Activated CD8-positive, alpha-beta memory T cell treated with anti-CD3 and anti-CD28 coated beads for 36 hours (primary cell): ENCODE measurements around the gene TEPSIN. TPM values are rescaled to one million over a fixed set of nuclear protein-coding genes. Genes with fewer than 3 reads are reported as not detected.
"Not testable (repeated sequence)": the region's sequence is repeated elsewhere in the genome, so short reads cannot be mapped to it uniquely, and the experiment has no call there.

Experiments
- CTCF ChIA-PET: fragments of 350-600 bp; sonication (Branson Sonifier 250); formaldehyde crosslinking; loops from one replicate; lab custom pipeline; 2021; ENCODE audit warnings: antibody characterized with exemption; lab: Charles Lee
- POLR2A ChIA-PET: fragments of 350-600 bp; sonication (Branson Sonifier 250); formaldehyde crosslinking; loops from one replicate; lab custom pipeline; 2021; ENCODE audit warnings: antibody characterized with exemption; lab: Charles Lee
- total RNA-seq, 2 experiments: library from RNA; stranded (reverse); gene quantifications; one replicate each; pipeline ENCODE4 v1.2.3, GENCODE V29; 2021

TEPSIN gene
- total RNA-seq, 2 experiments from 2014 or later, result 30.2 to 36.0 TPM

DNA sequence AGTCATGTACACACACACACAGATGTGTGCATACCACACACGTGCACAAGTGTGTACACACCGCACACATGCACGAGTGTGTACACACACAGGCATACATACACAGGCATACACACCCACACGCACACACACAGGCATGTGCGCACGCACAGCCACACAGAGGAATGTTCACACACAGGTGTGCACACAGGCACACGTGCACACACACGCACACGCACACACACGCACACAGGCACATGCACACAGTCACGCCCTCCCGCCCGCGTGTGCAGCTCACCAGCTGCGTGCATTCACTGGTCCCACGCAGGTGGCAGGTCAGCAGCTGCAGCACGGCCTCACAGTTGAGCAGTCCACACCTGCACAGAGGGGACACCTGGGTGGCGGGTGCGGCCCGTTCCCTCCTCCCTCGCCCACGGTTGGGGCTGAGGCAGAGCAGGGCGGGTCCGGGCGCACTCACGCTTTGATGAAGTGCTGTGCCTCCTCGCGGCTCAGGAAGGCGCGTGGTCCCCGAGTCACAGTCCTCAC, 7.7 kb downstream of the TEPSIN start:
- CTCF ChIA-PET, result no interaction called here

DNA sequence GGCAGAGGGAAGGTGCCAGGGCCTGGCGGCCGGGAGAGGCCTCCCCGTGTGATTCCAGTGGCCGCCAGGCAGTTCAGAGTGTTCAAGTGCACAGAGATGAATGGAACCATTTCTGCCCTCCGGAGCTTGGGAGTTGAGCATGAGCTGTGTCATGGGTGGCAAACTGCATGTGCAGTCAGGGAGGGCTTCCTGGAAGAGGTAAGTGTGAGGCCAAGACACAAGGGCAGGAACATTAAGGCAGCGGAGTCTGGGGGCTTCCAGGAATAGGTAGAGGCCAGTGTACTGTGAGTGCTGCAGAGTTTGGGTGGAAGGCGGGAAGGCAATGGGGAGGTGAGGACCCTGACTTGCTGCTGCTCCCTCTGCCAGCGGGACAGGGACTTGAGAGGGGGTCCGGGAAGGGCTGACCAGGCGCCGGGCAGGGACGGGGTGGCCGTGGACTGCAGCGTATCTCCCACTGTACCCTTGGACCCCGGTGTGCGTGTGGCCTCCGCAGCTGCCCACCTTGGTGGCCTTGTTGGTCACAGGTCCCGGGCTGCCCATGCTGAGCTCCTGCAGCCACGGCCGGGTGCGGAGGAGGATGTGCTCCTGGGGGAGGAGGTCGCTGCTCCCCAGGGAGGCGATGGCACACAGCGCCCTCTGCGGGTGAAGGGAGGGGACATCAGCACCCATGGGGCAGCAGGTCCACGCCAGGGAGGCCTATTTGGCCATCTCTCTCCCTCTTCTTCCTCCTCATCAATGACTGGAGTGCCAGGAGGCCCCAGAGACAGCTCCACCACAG, 8.6 kb downstream of the TEPSIN start:
- ChIA-PET POLR2A (no interaction called here), CTCF (no interaction called here)

More for the DNA sequence above, 7.7 kb downstream of the TEPSIN start:
- POLR2A ChIA-PET, result no interaction called here

DNA sequence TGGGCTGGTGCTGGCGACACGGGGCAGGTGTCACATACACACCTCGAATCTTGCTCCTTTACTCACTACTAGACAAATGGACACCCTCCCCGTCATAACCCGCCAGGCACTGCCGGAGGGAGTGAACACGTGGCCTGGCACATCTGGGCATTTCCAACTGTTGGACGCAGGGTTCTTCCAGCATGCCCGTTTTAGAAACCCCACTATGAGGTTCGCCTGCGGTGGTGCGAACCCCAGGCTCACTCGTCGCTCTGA, 9.3 kb downstream of the TEPSIN start:
- POLR2A ChIA-PET, result no interaction called here
- CTCF ChIA-PET, result no interaction called here

DNA sequence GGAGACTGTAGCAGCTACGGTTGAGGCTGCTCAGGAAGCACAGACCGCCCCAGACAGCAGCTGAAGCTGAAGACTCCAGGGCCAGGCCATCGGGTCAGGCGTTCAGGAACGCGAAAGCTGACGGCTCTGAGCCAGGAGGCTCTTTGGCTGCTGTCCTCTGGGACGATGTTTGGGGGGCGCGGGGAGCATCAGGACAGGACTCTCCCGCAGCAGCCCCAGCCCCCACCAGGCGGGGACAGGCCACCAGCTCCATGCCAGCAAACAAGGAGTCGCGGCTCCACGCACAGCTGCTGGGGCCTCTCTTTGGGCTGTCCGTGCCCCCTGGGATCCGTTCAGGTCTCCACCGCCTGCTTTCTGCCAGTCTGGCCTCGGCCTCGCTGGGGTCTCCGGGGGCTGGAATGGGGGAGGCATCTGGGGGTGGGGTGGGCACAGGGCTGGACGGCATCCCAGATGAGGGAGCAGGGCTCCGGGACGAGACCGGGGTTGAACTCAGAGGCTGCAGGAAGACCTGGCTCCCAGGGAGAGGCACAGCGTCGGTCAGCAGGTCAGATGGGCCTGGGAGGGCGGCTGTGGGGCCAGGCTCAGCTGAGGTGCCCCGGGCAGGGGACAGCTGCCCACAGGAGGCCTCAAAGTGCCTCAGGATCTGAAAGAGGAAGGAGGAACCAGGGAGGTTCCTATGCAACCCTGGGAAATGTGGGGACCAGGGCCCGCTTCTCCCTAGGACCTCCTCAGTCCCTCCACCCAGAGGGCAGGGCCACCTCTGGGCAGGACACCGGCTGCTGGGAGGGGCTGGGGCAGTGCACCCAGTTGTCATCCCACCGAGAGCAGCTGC, 9.8 kb downstream of the TEPSIN start:
- POLR2A ChIA-PET, result interaction anchor here (0.8 kb wide), 1 partner anchor 10 kb away, joined by 3 read pairs; the partner anchor contains the start of genes NDUFAF8 and TEPSIN
- CTCF ChIA-PET, result no interaction called here

DNA sequence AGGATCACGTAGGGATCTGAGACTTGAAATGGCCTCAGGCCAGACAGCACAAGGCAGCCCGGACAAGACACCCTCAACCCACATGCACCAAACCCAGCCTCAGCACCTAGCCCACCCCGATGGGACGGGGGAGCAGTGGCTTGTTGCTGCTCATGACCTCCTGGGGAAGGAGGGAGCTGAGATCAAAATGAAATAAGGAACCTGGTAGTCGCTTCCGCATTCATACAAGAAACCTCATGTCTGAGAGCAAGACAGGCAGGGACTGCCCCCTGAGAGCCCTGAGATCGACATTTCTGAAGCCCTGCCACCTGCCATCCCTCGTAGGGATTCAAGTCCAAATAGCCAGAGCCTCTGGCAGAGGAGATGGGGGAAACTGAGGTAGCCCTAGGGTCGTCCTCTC, 10.4 kb downstream of the TEPSIN start:
- ChIA-PET CTCF (no interaction called here), POLR2A (interaction anchor here (0.8 kb wide), 1 partner anchor 10 kb away, joined by 3 read pairs; the partner anchor contains the start of genes NDUFAF8 and TEPSIN)

DNA sequence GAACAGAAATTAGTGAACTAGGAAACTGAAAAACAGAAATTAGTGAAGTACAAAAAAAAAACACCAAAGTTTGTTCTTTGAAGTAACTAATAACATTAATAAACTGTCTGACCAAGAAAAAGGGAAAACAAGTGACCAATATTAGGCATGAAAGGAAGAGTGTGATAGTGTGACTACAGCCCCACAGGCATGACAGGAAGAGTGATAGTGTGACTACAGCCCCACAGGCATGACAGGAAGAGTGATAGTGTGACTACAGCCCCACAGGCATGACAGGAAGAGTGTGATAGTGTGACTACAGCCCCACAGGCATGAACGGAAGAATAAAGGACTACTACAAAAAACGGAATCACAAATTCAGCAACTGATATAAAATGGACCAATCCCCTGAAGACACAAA, 11.2 kb downstream of the TEPSIN start:
- POLR2A ChIA-PET, CTCF ChIA-PET: not testable (repeated sequence)

DNA sequence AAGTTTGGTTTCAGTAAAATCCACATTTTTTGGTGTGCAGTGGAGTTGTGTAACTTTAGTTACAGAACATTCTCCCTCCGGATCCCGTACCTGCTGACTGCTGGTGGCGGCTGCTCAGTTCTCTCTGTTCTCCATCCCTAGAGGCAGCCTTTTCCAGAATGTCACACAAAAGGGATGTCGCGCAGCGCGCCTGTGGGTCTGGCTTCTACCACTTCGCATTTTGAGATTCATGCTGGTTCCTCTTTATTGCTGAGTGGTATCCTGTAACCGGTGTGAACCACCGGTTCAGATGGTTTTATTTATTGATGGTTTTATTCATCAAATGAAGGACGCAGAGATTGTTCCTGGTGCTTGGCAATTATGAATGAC, 15.1 kb downstream of the TEPSIN start:
- CTCF ChIA-PET, result no interaction called here
- POLR2A ChIA-PET, result no interaction called here

DNA sequence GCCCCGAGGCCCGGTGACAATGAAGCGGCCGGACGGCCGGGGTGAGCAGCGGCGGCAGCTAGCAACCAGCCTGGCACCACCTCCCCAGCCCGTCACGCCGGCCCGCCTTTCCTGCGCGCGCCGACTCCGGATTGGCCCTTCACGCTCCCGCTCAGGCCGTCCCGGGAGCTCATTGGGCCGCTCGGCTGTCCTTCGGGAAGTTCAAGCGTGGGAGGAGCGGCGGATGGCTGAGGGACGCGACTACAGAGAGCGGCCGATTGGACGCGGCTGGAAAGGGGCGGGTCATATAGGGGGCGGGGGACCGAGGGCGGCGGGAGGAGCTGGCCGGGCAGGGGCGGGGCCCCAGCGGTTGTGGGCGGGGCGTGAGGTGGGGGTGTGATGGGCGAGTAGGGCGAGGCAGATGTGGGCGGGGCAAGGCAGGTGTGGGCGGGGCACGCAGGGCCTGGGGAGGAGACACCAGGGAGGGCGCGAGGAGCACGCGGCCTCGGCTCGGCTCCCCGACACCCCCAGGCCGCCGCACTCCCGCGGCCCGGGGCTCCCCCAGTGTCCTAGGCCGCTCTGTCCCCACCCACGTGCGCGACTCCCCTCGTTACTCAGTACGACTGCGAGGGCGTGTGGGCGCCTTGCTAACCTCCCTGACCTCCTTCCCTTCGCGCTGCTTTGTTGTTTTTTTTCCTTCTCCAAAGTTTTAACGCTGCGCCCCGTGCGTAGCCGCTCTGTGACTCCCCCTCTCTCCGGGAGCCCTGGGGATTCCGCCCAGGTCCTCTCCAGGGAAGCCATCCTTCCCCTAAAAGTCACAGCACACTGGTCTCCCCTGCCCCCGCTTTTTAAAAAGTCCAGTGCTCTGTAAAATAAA, 15.7 kb downstream of the TEPSIN start, which contains the start of gene CEP131:
TSS of gene CEP131 (minus strand) at position 60 of the 856 bp plus-strand sequence. CDS start 2,909 bp downstream, outside the sequence.
- ChIA-PET CTCF (interaction anchor here (0.8 to 1.5 kb wide), 2 partner anchors 15 to 121 kb away, joined by 3 to 4 read pairs; no protein-coding TSS in a partner anchor), POLR2A (interaction anchor here (0.6 to 1.2 kb wide), 6 partner anchors 10 to 460 kb away, joined by 3 to 12 read pairs (median 3); partner anchors contain the start of genes ARL16, CHMP6, HGS and NDUFAF8)

DNA sequence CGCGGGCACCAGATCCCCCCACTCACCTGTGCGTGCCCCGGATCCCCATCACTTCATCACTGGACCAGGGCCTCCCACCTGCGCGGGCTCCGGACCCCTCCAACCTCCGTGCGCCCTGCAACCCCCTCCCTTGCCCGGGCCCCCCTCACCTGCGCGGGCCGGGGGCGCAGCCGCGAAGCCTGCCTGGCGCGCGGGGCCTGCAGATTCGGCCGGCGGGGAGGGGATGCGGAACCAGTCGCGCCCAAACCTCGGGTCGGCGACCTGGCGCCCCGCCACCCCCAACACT, 16.3 kb downstream of the TEPSIN start:
- ChIA-PET CTCF (interaction anchor here (0.8 to 1.5 kb wide), 3 partner anchors 16 to 342 kb away, joined by 3 to 4 read pairs (median 3); no protein-coding TSS in a partner anchor), POLR2A (interaction anchor here (0.6 to 1.2 kb wide), 6 partner anchors 11 to 461 kb away, joined by 3 to 12 read pairs (median 3); partner anchors contain the start of genes ARL16, CHMP6, HGS and NDUFAF8)

DNA sequence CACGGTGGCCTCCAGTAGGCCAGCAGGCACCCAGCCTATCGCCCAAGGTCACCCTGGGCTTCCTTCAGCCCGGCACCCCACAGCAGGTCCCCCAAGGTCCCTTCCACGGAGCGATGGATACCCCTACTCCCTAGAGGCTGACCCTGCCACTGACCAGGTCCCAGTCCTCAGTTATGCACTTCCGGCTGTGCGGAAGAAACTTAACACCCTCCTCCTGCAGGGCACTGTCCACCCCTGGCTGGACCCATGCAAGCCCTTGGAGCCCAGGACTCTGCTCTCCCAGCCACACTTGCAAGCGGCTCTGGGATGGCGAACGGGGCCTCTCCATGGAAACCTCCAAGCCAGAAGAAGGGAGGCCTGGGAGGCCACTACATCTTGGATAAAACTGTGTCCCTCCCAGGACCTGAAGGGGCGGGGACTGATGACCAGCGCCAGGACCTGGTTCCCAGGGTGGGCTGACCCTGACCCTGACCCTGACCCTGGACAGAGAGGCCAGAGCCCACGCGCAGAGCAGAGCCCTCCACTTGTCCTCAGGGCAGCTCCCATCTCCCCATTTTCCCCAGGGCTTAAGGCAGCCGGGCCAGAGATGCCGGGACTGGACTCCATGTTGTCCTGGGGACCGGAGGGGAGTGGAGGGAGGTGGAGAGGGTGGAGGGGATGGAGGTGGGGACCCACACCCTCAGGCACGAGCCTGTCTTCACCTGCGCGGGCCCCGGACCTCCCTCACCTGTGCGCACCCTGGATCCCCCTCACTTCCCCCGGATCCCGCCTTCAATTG, 16.8 kb downstream of the TEPSIN start:
- CTCF ChIA-PET, result interaction anchor here (0.8 to 1.5 kb wide), 2 partner anchors 120 to 343 kb away, joined by 3 to 4 read pairs; no protein-coding TSS in a partner anchor
- POLR2A ChIA-PET, result interaction anchor here (0.6 to 1.2 kb wide), 5 partner anchors 11 to 461 kb away, joined by 3 to 12 read pairs (median 3); partner anchors contain the start of genes ARL16, HGS, NDUFAF8 and TEPSIN

DNA sequence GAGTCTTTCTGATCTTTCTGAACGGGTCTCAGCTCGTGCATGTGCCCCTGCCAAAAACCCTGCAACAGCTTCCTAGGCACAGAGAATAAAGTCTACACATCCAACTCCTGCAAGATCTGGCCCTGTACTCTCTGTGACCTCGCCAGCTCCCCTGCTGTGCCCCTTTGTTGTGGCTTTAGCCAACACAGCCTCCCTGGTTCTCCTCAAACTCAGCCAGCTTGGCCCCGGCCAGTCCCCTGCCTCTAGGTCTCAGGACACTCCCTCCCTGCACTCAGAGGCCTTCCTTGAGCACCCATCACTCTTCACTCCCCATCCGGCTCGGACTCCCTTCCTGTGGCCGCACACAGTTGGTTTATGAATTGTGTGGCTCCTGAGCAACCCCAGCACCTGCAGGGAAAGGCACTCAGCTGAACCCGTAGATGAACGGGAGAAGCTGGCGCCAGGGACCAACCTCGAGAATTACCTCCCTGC, 17.4 kb downstream of the TEPSIN start:
- ChIA-PET CTCF (no interaction called here), POLR2A (no interaction called here)

DNA sequence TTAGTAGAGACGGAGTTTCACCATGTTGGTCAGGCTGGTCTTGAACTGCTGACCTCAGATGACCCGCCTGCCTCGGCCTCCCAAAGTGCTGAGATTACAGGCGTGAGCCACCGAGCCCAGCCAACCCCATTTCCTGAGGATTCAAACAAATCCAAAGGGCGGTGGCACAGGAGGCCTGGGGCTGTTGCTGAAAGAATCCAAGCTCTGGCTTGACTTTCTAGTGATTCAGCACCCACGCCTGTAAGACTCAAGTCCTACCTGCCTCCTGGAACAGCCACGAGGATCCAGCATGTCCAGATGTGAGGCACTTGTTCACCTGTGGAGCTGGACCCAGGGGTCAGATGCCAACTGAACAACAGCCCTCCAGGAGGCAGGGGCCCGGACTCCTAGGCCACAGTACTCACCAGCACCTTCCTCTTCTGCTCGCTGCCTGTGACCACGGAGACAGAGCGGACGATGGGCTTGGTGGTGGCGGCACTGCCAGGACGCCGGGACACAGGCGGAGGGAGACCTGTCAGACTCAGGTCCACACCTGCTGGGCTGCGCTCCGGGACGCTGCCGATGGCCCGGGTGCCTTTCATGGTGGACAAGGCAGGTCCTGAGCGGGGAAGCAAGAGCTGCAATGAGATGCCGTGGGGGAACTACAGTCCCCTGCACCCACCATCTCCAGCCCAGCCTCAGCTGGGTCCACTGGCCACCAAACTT, 19.2 kb downstream of the TEPSIN start:
- ChIA-PET POLR2A (interaction anchor here (0.6 kb wide), 1 partner anchor 159 kb away, joined by 5 read pairs; no protein-coding TSS in a partner anchor), CTCF (no interaction called here)

DNA sequence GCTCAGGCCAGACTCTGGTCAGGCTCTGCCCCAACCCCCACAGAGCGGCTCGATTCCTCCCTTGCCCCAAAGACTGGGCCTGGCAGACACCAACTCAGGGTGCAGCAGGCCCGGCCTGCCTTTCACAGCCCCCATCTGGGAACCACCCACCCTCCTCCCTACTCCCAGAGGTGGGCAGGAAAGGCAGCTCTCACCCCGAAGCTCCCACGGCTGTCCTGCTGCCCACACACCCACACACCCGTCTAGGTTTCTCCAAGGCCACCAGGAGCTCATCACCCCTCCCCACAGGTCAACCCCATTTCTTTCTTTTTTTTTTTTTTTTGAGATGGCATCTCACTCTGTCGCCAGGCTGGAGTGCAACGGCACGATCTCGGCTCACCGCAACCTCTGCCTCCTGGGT, 19.9 kb downstream of the TEPSIN start:
- CTCF ChIA-PET, result no interaction called here
- POLR2A ChIA-PET, result interaction anchor here (0.6 kb wide), 1 partner anchor 159 kb away, joined by 5 read pairs; no protein-coding TSS in a partner anchor

DNA sequence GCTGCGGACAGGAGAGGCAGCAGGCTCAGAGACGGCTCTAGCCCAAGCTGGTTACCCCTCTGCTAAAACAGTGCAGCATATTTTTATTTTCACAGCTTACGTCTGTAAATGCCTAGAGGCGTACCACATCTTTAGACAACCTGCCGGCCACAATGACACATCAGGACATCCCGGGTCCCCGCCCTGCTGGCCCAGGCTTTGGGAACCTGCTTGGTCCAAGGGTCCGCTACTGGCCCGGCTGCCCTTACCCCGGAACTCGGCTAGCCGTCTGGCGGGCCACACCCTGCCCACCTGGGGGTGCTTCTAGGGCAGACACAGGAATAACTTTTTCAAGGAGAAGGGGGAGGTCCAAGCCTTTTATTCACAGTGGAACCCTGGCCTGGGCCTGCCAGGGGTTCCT, 20.4 kb downstream of the TEPSIN start:
- CTCF ChIA-PET, result no interaction called here
- POLR2A ChIA-PET, result no interaction called here

DNA sequence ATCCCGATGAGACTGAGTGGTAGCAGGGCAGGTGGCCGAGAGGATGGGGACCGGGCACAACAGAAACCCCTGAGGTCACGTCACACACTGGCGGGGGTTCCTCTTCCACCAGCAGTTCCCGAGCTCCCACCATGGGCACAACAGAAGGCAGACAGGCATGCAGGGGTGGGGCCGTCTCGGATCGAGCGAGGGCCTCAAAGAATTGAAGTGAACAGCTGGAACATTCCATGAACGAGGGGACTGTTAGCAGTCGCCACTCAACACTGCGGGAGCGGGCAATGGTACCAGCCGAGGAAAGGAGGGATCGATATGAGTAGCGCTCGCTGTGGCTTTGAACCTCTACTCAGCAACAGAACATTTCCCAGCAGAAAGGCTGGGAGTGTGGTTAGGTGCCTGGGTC, 21.4 kb downstream of the TEPSIN start:
- ChIA-PET CTCF (no interaction called here), POLR2A (no interaction called here)

DNA sequence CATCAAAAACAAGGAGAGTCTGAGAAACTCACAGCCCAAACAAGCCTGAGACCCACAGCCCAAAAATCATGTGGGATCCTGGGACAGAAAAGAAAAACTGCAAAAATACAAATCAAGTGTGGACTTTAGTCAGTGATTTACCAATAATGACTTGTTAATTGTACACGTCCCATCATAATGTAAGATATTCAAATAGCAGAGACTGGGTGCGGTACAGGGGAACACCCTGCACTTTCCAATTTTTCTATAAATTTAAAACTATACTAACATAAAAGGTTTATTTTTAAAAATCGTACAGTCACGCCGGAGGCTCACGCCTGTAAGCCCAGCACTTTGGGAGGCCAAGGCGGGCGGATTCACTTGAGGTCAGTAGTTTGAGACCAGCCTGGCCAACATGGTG, 24.9 kb downstream of the TEPSIN start:
- POLR2A ChIA-PET, result no interaction called here
- CTCF ChIA-PET, result no interaction called here

DNA sequence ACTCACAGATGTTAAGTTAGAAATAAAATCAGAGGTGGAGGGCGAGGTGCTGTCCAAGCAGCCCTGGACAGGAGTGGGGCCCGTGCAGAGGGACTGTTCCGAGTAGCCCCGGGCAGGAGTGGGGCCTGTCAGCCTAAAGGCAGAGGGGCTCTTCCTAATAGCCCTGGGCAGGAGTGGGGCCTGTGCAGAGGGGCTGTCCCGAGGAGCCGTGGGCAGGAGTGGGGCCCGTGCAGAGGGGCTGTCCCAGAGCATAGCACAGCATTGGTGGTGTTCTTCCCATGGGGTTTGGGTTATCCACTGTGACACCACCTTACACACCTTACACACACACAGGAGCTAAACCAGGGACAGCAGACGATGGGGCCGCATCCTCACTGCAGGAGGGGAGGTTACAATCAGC, 26.5 kb downstream of the TEPSIN start:
- POLR2A ChIA-PET, result no interaction called here
- CTCF ChIA-PET, result no interaction called here
